ENCODE measurements around the gene CACNA1A. TPM values are rescaled to one million over a fixed set of nuclear protein-coding genes. Genes with fewer than 3 reads are reported as not detected.

Gene CACNA1A
- total RNA-seq (2014; rRNA removed; shearing (Covaris generic)) (0.03 and 0.19 TPM in 2 replicates), total RNA-seq (2022) (0.78 and 1.4 TPM in 2 replicates), Bru-seq, nascent RNA (percentile 7 among the genes with signal in this experiment), BruChase-seq, experiment 1, labeled RNA remaining after a 6-hour chase (percentile 6 among the genes with signal in this experiment), BruChase-seq, experiment 2, labeled RNA remaining after a 2-hour chase (percentile 7 among the genes with signal in this experiment)
- long read RNA-seq, partial matches to known transcripts: 0 of 2 reads
- long read RNA-seq, other reads (novel, unspliced or antisense): 2 of 2 reads

- Histone ChIP-seq H3K4me2 (ENCODE audit: low read length) (no peak within 1 kb of the TSS), H3K4me1 (ENCODE audit: insufficient read depth, low read length, poor library complexity, severe bottlenecking) (no peaks in the 10 kb centered on the region), H4K20me1 (ENCODE audit: insufficient read depth, low read length) (no peaks in the 10 kb centered on the region), H3K4me3 (ENCODE audit: low read depth, low read length, poor library complexity, severe bottlenecking) (no peak within 1 kb of the TSS), H3K27ac (ENCODE audit: low read depth, low read length, poor library complexity, severe bottlenecking) (no peak within 1 kb of the TSS), H3K9me3 (ENCODE audit: low read length) (no peaks in the 10 kb centered on the region), H3K9me2 (ENCODE audit: insufficient read depth, low read length) (no peaks in the 10 kb centered on the region), H3K36me3 (ENCODE audit: insufficient read depth, low read length) (no peaks in the 10 kb centered on the region), H3K79me2 (ENCODE audit: insufficient read depth, low read depth, low read length) (no peaks in the 10 kb centered on the region), H2AFZ (ENCODE audit: low read length) (no peak within 1 kb of the TSS)
- intact Hi-C loops (cut with micrococcal nuclease; ENCODE audit: unreplicated experiment): no loop called here
- no peak for TF ChIP-seq EZH2phosphoT487 (IDR thresholded peaks at IDR 0.05; ENCODE audit: borderline replicate concordance, low read depth, low read length)
- no peak for TF ChIP-seq CTCF (conservative IDR thresholded peaks at IDR 0.05; ENCODE audit: low read length)
- ChIA-PET CTCF (ENCODE audit: unreplicated experiment) (no interaction called here), POLR2A (no interaction called here)
- BruUV-seq (replicated peaks): no TSS peak
- no peak for DNase-seq (ENCODE audit: low spot score)
These were observed at the start of gene CACNA1A for GRCh38 chr19:13506471-13506820. CACNA1A (minus strand) TSS chr19:13506479; CDS start chr19:13506224, 255 bp downstream.

- POLR2A ChIA-PET: no interaction called here
- BruUV-seq (replicated peaks): no TSS peak
These were observed 48.4 kb upstream of the CACNA1A start for GRCh38 chr19:13554506-13555240.

More at GRCh38 chr19:13554506-13555240, 48.4 kb upstream of the CACNA1A start:
- DNase-seq (ENCODE audit: low spot score): no peak
- Histone ChIP-seq H3K9me2 (ENCODE audit: insufficient read depth, low read length) (no peaks in the 10 kb centered on the region), H3K36me3 (ENCODE audit: insufficient read depth, low read length) (no peaks in the 10 kb centered on the region), H3K9me3 (ENCODE audit: low read length) (no peaks in the 10 kb centered on the region), H4K20me1 (ENCODE audit: insufficient read depth, low read length) (no peaks in the 10 kb centered on the region), H3K27ac (ENCODE audit: low read depth, low read length, poor library complexity, severe bottlenecking) (no peak overlapping the region), H3K79me2 (ENCODE audit: insufficient read depth, low read depth, low read length) (no peaks in the 10 kb centered on the region), H3K4me3 (ENCODE audit: low read depth, low read length, poor library complexity, severe bottlenecking) (no peak overlapping the region), H3K4me2 (ENCODE audit: low read length) (no peak overlapping the region), H2AFZ (ENCODE audit: low read length) (no peak overlapping the region), H3K4me1 (ENCODE audit: insufficient read depth, low read length, poor library complexity, severe bottlenecking) (no peaks in the 10 kb centered on the region)
- CTCF ChIA-PET (ENCODE audit: unreplicated experiment): no interaction called here
- intact Hi-C loops (cut with micrococcal nuclease; ENCODE audit: unreplicated experiment): no loop called here
- TF ChIP-seq EZH2phosphoT487 (IDR thresholded peaks at IDR 0.05; ENCODE audit: borderline replicate concordance, low read depth, low read length) (no peak), CTCF (conservative IDR thresholded peaks at IDR 0.05; ENCODE audit: low read length) (no peak)
